HEK293T (cell line): ENCODE measurements around the gene F2R.
A peak's percentile ranks its signal among the peaks of the same experiment; 100 is the strongest.

ENCODE experiments used
- CTCF ChIA-PET: fragments of 350-600 bp; formaldehyde crosslinking; extraction: SDS; loops from one replicate; lab custom pipeline; 2021; ENCODE audit warnings: antibody characterized with exemption, inconsistent platforms; lab: Yijun Ruan, JAX
- POLR2A ChIA-PET: fragments of 350-600 bp; formaldehyde crosslinking; extraction: SDS; loops from one replicate; lab custom pipeline; 2020; ENCODE audit warnings: antibody characterized with exemption, inconsistent platforms; lab: Yijun Ruan, JAX
- DNase-seq: peaks from one replicate; pipeline ENCODE4 v3.0.0; 2012; ENCODE audit warnings: mixed read lengths; ENCODE audit errors: extremely low spot score
- ARNT ChIP-seq: fragments of 450-650 bp; IDR thresholded peaks from 2 replicates; pipeline ENCODE4 v1.6.1; 2017; ENCODE audit warnings: mild to moderate bottlenecking
- BHLHE40 ChIP-seq: fragments of 450-650 bp; IDR thresholded peaks from 2 replicates; pipeline ENCODE4 v1.6.1; 2016; ENCODE audit warnings: mild to moderate bottlenecking, moderate library complexity, borderline replicate concordance
- CTBP1 ChIP-seq: fragments of 450-650 bp; IDR thresholded peaks from 2 replicates; pipeline ENCODE4 v1.6.1; 2016; ENCODE audit warnings: borderline replicate concordance
- ELF4 ChIP-seq: fragments of 450-650 bp; IDR thresholded peaks from 2 replicates; pipeline ENCODE4 v1.6.1; 2017; ENCODE audit warnings: antibody characterized with exemption
- FOXA1 ChIP-seq: fragments of 450-650 bp; IDR thresholded peaks from 2 replicates; pipeline ENCODE4 v1.6.1; 2016; ENCODE audit warnings: mild to moderate bottlenecking
- FOXK2 ChIP-seq: fragments of 450-650 bp; IDR thresholded peaks from 2 replicates; pipeline ENCODE4 v1.6.1; 2016; ENCODE audit warnings: mild to moderate bottlenecking
- FOXM1 ChIP-seq: fragments of 450-650 bp; IDR thresholded peaks from 2 replicates; pipeline ENCODE4 v1.6.1; 2017; ENCODE audit warnings: mild to moderate bottlenecking, borderline replicate concordance
- HDGF ChIP-seq: fragments of 450-650 bp; IDR thresholded peaks from 2 replicates; pipeline ENCODE4 v1.6.1; 2017; ENCODE audit warnings: antibody characterized with exemption, borderline replicate concordance
- L3MBTL2 ChIP-seq: fragments of 450-650 bp; conservative IDR thresholded peaks from 2 replicates; pipeline ENCODE4 v1.6.1; 2016; ENCODE audit warnings: mild to moderate bottlenecking
- LEF1 ChIP-seq: fragments of 450-650 bp; IDR thresholded peaks from 2 replicates; pipeline ENCODE4 v1.6.1; 2017; ENCODE audit warnings: mild to moderate bottlenecking, borderline replicate concordance
- NFRKB ChIP-seq: fragments of 450-650 bp; IDR thresholded peaks from 2 replicates; pipeline ENCODE4 v1.6.1; 2016; ENCODE audit warnings: mild to moderate bottlenecking, moderate library complexity
- SP1 ChIP-seq: fragments of 450-650 bp; IDR thresholded peaks from 2 replicates; pipeline ENCODE4 v1.6.1; 2017
- SUZ12 ChIP-seq: fragments of 450-650 bp; IDR thresholded peaks from 2 replicates; pipeline ENCODE4 v1.6.1; 2016; ENCODE audit warnings: mild to moderate bottlenecking
- TARDBP ChIP-seq: fragments of 450-650 bp; IDR thresholded peaks from 2 replicates; pipeline ENCODE4 v1.6.1; 2016
- ZNF384 ChIP-seq: fragments of 450-650 bp; IDR thresholded peaks from 2 replicates; pipeline ENCODE4 v1.6.1; 2016
- TF ChIP-seq, protein P1 (sequence below): fragments of 450-650 bp; IDR thresholded peaks from 2 replicates; pipeline ENCODE4 v1.6.1; 2016

The F2R gene

DNA sequence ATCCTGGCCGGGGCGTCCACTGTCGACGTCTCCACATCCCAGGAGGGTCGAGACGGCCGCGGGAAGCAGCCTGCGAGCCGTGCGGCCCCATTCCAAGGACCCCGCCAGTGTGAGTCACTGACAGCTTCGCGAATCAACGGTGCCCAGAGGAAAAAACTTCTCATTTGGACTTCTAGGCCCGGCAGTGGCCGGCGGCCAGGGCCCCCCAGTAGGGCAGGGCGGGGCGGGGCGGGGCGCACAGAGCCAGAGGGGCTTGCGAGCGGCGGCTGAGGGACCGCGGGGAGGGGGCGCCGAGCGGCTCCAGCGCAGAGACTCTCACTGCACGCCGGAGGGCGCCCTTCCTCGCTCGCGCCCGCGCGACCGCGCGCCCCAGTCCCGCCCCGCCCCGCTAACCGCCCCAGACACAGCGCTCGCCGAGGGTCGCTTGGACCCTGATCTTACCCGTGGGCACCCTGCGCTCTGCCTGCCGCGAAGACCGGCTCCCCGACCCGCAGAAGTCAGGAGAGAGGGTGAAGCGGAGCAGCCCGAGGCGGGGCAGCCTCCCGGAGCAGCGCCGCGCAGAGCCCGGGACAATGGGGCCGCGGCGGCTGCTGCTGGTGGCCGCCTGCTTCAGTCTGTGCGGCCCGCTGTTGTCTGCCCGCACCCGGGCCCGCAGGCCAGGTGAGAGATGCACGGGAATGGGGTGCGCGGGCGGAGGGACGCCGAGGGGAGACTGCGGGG lies at the start of gene F2R:
Gene F2R, plus strand, starts transcription at position 391 of the 720 bp plus-strand sequence. Its CDS starts 182 bp downstream, at position 573.
- TF ChIP-seq, protein P1, sequence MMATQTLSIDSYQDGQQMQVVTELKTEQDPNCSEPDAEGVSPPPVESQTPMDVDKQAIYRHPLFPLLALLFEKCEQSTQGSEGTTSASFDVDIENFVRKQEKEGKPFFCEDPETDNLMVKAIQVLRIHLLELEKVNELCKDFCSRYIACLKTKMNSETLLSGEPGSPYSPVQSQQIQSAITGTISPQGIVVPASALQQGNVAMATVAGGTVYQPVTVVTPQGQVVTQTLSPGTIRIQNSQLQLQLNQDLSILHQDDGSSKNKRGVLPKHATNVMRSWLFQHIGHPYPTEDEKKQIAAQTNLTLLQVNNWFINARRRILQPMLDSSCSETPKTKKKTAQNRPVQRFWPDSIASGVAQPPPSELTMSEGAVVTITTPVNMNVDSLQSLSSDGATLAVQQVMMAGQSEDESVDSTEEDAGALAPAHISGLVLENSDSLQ, result no peak
- TF ChIP-seq LEF1, result no peak
- TF ChIP-seq ELF4, result no peak
- peak; percentile 85 for DNase-seq
- POLR2A ChIA-PET, result no interaction called here
- CTCF ChIA-PET, result interaction anchor here (1.0 kb wide), 2 partner anchors 9 to 58 kb away, joined by 3 read pairs; no protein-coding TSS in a partner anchor

DNA sequence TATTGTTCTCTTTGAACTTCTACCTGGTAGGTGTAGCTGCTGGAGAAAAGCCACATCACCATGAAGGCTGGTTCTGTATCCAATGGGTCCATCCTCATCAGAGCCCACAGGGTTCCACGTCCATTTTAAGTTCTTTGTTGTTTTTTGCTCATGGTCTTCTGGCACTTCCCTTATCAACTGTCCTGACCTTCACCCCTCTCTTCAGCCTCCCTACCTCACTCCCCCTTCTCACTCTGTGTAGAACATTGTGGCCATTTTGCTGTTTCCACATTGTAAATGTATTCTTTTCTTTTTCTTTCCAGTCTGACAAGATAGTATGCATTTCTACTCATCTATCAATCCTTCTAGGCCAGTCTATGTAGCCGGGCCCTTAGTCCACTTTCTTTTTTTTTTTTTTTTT lies 48.4 kb upstream of the F2R start:
- no peak for TF ChIP-seq CTBP1
- TF ChIP-seq L3MBTL2, result no peak
- TF ChIP-seq FOXA1, result no peak
- TF ChIP-seq BHLHE40, result no peak
- TF ChIP-seq ELF4, result no peak
- no peak for TF ChIP-seq FOXM1
- CTCF ChIA-PET, result no interaction called here
- no peak for DNase-seq
- POLR2A ChIA-PET, result no interaction called here

DNA sequence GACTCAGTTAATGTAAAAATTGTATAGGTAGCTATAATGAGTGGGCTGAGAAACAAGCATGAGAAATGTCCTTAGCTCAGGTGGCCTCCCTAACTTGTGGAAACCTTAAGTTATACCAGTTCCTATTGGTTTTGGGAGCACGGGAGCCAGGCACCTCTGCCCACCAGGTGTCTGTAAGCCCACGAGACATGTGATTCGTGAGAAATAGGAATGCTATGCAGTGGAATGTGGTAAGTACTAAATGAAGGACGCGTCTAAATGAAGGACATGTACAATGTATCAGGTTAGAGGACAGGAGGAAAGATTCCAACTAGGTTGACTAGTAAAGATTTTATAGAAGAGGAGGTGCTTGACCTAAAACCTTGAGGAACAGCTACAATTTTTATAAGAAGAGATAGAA lies 46.7 kb upstream of the F2R start:
- ChIA-PET CTCF (no interaction called here), POLR2A (no interaction called here)
- TF ChIP-seq FOXM1, result no peak
- TF ChIP-seq ARNT, result no peak
- no peak for TF ChIP-seq NFRKB
- no peak for TF ChIP-seq SUZ12
- no peak for TF ChIP-seq SP1
- no peak for TF ChIP-seq TARDBP
- no peak for TF ChIP-seq BHLHE40
- no peak for TF ChIP-seq FOXA1
- no peak for TF ChIP-seq L3MBTL2
- no peak for TF ChIP-seq LEF1
- TF ChIP-seq CTBP1, result no peak
- no peak for DNase-seq

DNA sequence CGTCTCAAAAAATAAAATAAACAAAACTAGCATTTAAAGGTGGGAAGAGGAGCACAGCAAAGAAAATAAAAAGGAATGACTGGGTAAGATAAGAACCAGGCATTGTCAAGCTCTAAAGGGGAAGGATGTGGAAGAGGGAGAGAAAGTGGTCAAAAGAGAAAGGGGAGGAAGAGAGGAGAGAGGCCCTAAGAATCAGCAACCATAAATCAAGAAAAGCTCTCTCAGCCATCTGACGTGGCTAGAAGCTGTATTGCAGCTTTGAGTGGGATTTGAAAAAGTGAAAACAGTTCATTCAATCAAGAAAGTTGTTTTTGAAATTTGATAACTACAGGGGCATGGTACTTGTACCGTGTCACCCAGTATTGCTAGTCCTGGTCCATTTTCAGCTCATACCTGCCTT lies 45.4 kb upstream of the F2R start:
- ChIA-PET POLR2A (no interaction called here), CTCF (no interaction called here)
- no peak for DNase-seq
- TF ChIP-seq FOXA1, result no peak
- TF ChIP-seq, protein P1, result peak; percentile 67
- no peak for TF ChIP-seq BHLHE40
- no peak for TF ChIP-seq NFRKB

DNA sequence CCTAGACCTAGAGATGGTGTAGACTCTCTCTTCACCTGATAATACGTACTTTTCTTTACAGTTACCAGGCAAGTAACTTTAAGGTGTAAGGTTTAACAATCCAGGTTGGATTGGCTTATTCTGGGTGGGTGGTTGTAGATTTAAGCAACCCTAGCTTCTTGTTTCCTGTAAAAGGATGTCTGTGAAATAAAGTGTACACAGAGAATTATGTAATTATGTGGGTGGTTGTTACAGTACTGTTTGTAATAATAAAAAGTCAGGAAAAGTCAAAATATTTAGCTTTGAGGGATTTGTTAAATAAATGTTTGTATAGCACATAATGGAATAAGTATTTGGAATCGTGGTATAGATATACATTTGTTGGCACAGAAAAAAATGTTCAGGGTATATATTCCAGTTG lies 43.7 kb upstream of the F2R start:
- DNase-seq, result no peak
- ChIA-PET CTCF (no interaction called here), POLR2A (no interaction called here)
- no peak for TF ChIP-seq ZNF384
- TF ChIP-seq FOXM1, result no peak

DNA sequence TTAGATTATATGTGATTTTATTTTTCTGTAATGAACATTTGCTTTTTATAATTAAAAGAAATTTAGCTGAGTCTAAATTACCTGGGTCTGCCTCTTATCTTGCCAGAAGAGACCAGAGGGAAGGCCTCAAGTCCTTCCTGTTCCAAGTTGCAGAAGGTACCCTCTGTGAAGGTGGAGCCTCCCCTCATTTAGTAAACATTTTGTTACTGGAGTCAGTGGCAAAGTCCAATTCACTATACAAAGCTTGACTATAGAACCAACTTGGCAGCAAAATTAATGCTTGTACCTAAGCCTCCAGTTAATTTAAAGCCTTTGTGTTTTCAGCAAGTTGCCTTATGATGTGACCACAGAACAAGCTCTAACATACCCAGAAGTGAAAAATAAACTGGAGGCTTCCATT lies 42.8 kb upstream of the F2R start:
- no peak for DNase-seq
- CTCF ChIA-PET, result no interaction called here
- POLR2A ChIA-PET, result no interaction called here
- no peak for TF ChIP-seq L3MBTL2
- no peak for TF ChIP-seq TARDBP
- no peak for TF ChIP-seq FOXM1
- no peak for TF ChIP-seq ARNT
- TF ChIP-seq, protein P1, result no peak
- TF ChIP-seq ELF4, result no peak
- no peak for TF ChIP-seq FOXA1
- no peak for TF ChIP-seq LEF1
- TF ChIP-seq FOXK2, result no peak

DNA sequence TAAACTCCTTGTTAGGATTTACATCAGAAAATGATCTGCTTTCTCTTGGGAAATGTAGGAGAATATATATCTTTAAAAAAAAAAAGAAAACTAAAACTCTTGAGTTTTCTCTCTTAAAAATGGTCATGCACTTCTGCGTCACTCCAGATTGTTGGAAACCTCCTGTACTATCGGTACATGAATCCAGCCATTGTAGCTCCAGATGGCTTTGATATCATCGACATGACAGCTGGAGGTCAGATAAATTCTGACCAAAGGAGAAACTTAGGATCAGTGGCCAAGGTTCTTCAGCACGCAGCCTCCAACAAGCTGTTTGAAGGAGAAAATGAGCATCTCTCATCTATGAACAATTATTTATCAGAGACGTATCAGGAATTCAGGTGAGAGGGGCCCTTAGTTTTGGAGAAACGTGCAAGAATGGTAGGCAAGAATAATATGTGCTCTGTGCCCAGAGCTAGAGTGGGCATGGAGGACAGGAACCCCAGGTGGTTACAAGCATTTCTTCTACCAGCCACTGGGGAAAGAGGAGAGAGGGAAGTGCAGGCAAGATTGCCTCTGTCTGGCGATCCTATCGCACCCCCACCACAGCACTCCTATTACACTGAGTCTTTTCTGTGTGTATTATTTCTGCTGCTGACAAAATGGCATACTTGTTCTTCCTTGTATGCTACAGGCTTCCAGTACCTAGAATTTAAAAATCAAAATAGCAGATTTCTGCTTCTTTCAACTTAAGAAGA lies 41.4 kb upstream of the F2R start:
- no peak for TF ChIP-seq NFRKB
- no peak for TF ChIP-seq ZNF384
- no peak for TF ChIP-seq ARNT
- TF ChIP-seq TARDBP, result no peak
- TF ChIP-seq FOXM1, result no peak
- TF ChIP-seq, protein P1, result no peak
- no peak for TF ChIP-seq FOXA1
- no peak for TF ChIP-seq ELF4
- TF ChIP-seq HDGF, result no peak
- TF ChIP-seq BHLHE40, result no peak
- TF ChIP-seq L3MBTL2, result no peak
- no peak for TF ChIP-seq FOXK2
- no peak for TF ChIP-seq CTBP1
- no peak for TF ChIP-seq LEF1
- TF ChIP-seq SUZ12, result no peak
- TF ChIP-seq SP1, result no peak
- CTCF ChIA-PET, result interaction anchor here (0.6 to 0.7 kb wide), 2 partner anchors 62 to 810 kb away, joined by 3 read pairs; no protein-coding TSS in a partner anchor
- POLR2A ChIA-PET, result no interaction called here
- DNase-seq, result no peak
